Peyer's patch (tissue), 4 donors: ENCODE results near the gene ILKAP. TPM values are rescaled to one million over a fixed set of nuclear protein-coding genes. Genes with fewer than 3 reads are reported as not detected.
A peak's percentile ranks its signal among the peaks of the same experiment; 100 is the strongest.

Source experiments
- DNase-seq, 3 donors: peaks; one replicate each; pipeline ENCODE4 v3.0.0-alpha.2; 2017 to 2019
- H3K27ac ChIP-seq, 4 donors: fragments of 200-600 bp; sonication (generic); one replicate each; pipeline ENCODE4 v1.5.1; 2016 to 2019
- H3K27me3 ChIP-seq, 2 donors: fragments of 200-600 bp; sonication (generic); one replicate each; pipeline ENCODE4 v1.5.1; 2019
- H3K36me3 ChIP-seq, 3 donors: fragments of 200-600 bp; sonication (generic); one replicate each; pipeline ENCODE4 v1.5.1; 2016 to 2019
- H3K4me1 ChIP-seq, 4 donors: fragments of 200-600 bp; sonication (generic); one replicate each; pipeline ENCODE4 v1.5.1; 2016 to 2019
- H3K4me3 ChIP-seq, 4 donors: fragments of 200-600 bp; sonication (generic); 1 replicate in 3 of 4; 2 replicates in 1 of 4; pipeline ENCODE4 v1.5.1; 2016 to 2019; ENCODE audit warnings: mild to moderate bottlenecking in 1 of 4
- H3K9me3 ChIP-seq, 4 donors: fragments of 200-600 bp; sonication (generic); one replicate each; pipeline ENCODE4 v1.5.1; 2016 to 2019; ENCODE audit warnings: mild to moderate bottlenecking in 1 of 4
- POLR2A ChIP-seq, 2 donors: fragments of 450-650 bp; IDR thresholded peaks; one replicate each; pipeline ENCODE4 v1.5.1; 2017; ENCODE audit warnings: antibody characterized with exemption in 2 of 2, mild to moderate bottlenecking in 2 of 2, moderate library complexity in 2 of 2
- total RNA-seq, 4 donors: library from RNA; depleted of rRNA; stranded (reverse); fragments of >200 nt; gene quantifications; one replicate each; pipeline ENCODE4 v1.1.0, GENCODE V29; 2016
- TF ChIP-seq, protein P1 (sequence below), 6 experiments: fragments of 450-650 bp in 4 of 6; fragments of 200-600 bp in 2 of 6; sonication (generic) in 1 of 6; IDR thresholded peaks; one replicate each; pipeline ENCODE4 v1.5.1; 2017 to 2019; ENCODE audit warnings: antibody characterized with exemption in 6 of 6, mild to moderate bottlenecking in 3 of 6, moderate library complexity in 1 of 6

ILKAP gene
- total RNA-seq, 4 donors from 2014 or later, result 35.7 to 52.4 (median 43.8) TPM

DNA sequence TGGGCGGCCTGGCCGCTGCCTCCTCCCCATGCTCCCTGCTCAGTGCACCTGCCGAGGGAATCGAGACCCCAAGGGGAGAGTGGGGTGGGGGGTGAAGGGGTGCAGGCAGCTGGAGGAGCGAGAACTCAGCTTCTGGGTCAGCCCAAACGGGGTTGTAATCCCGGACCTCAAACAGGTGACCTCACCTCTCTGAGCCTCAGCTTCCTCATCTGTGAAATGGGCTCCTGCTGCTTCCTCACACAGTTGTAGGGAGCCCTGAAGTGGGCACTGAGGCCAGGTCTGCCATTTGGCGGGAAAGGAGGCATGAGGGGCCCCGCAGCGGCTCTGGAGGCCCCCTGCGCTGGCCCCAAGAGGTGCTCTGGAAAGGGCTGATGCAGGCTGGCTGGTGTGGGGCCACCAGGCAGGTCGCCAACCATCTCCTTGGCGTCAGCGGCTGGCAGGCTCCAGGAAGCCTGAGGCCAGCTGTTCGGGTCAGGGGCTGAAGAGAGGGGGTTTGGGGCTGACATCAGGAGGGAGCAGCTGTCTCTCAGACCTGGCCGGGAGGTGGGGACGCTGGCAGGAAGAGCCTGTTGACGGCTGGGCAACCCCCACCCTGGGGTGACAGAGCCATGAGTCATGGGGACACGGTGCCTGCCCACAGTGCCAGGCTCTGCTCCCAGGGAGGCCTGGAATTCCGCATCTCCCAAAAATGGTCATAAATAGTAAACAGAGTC is 60.1 kb downstream of the ILKAP start:
- TF ChIP-seq POLR2A (IDR thresholded peaks at IDR 0.05), result no peak
- TF ChIP-seq, protein P1, sequence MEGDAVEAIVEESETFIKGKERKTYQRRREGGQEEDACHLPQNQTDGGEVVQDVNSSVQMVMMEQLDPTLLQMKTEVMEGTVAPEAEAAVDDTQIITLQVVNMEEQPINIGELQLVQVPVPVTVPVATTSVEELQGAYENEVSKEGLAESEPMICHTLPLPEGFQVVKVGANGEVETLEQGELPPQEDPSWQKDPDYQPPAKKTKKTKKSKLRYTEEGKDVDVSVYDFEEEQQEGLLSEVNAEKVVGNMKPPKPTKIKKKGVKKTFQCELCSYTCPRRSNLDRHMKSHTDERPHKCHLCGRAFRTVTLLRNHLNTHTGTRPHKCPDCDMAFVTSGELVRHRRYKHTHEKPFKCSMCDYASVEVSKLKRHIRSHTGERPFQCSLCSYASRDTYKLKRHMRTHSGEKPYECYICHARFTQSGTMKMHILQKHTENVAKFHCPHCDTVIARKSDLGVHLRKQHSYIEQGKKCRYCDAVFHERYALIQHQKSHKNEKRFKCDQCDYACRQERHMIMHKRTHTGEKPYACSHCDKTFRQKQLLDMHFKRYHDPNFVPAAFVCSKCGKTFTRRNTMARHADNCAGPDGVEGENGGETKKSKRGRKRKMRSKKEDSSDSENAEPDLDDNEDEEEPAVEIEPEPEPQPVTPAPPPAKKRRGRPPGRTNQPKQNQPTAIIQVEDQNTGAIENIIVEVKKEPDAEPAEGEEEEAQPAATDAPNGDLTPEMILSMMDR (IDR thresholded peaks at IDR 0.05), result no peak
- H3K27ac ChIP-seq, result peak overlapping the region in 1 of 4 donors; percentile 12

GRCh38 chr2:238142382-238143205 is 60.9 kb downstream of the ILKAP start:
- H3K27ac ChIP-seq, result peak overlapping the region in 2 of 4 donors; percentile 31 to 62
- peaks cover 8 to 28% (median 12%) of the 10 kb centered on the region in 4 donors for H3K4me1 ChIP-seq
- no peak for DNase-seq
- H3K9me3 ChIP-seq, result no peaks in the 10 kb centered on the region
- H3K4me3 ChIP-seq, result no peak overlapping the region
- H3K36me3 ChIP-seq, result no peaks in the 10 kb centered on the region
- no peak for TF ChIP-seq POLR2A (IDR thresholded peaks at IDR 0.05)
- TF ChIP-seq, protein P1 (IDR thresholded peaks at IDR 0.05), result peak in 2 of 6 experiments; percentile 13 to 17
- H3K27me3 ChIP-seq, result no peaks in the 10 kb centered on the region

More for the DNA sequence above, 60.1 kb downstream of the ILKAP start:
- no peaks in the 10 kb centered on the region for H3K36me3 ChIP-seq
- H3K4me1 ChIP-seq, result peaks cover 5 to 28% (median 11%) of the 10 kb centered on the region in 4 donors
- no peaks in the 10 kb centered on the region for H3K27me3 ChIP-seq
- H3K4me3 ChIP-seq, result no peak overlapping the region
- no peak for DNase-seq
- H3K9me3 ChIP-seq, result no peaks in the 10 kb centered on the region

DNA sequence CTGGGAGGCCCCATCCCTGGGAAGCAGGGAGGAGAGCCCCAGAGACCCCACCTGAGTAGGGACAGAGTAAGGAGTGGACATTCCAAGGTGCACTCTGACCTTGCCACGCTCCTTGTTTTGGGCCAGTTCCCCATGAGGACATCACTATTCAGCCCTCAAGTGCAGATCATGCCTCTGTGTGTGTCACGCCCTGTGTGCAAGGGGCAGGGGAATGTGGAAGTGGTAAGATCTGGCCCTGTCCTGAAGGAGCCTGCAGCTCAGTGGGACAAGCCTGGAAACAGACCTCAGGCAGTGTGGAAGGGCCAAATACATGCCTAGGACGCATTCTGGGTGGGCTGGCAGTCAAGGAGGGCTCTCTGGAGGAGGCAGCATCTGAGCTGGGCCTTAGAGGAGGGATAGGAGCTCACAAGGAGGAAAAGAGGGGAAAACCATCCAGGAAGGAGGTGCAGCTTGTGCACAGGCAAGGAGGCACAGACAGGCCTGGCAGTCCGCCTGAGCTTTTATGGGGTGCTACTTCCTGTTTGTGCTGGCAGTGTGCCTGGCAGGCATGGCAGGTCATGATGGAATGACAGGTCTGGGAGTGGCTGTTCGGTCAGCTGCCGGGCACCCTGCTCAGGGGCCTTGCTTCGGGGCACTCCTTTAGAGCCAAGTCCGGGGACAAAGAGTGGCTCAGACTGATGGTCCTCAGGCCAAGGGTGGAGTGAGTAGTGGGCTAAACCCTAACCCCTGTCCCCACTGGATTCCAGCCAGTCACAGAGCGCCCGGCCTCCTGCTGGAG is 61.8 kb downstream of the ILKAP start:
- Histone ChIP-seq H3K4me3 (no peak overlapping the region), H3K27ac (peak overlapping the region in 2 of 4 donors; percentile 31 to 62), H3K9me3 (no peaks in the 10 kb centered on the region), H3K36me3 (no peaks in the 10 kb centered on the region), H3K4me1 (peaks cover 8 to 28% (median 12%) of the 10 kb centered on the region in 4 donors), H3K27me3 (no peaks in the 10 kb centered on the region)
- peak in 2 of 3 donors; percentile 91 to 93 for DNase-seq
- TF ChIP-seq POLR2A (IDR thresholded peaks at IDR 0.05), result no peak
- TF ChIP-seq, protein P1 (IDR thresholded peaks at IDR 0.05), result no peak

DNA sequence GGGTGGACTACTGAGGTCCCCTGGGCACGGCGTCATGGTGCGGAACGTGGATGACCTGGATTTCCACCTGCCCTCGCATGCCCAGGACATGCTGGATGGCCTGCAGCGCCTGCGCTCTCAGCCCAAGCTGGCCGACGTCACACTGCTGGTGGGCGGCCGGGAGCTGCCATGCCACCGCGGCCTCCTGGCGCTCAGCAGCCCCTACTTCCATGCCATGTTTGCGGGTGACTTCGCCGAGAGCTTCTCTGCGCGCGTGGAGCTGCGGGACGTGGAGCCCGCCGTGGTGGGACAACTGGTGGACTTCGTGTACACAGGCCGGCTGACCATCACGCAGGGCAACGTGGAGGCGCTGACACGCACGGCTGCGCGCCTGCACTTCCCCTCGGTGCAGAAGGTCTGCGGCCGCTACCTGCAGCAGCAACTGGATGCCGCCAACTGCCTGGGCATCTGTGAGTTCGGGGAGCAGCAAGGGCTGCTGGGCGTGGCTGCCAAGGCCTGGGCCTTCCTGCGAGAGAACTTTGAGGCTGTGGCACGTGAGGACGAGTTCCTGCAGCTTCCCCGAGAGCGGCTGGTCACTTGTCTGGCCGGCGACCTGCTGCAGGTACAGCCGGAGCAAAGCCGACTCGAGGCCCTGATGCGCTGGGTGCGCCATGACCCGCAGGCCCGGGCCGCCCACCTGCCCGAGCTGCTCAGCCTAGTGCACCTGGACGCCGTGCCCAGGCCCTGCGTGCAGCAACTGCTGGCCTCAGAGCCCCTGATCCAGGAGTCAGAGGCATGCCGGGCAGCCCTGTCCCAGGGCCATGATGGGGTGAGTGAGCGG is 62.6 kb downstream of the ILKAP start:
- no peak for TF ChIP-seq POLR2A (IDR thresholded peaks at IDR 0.05)
- Histone ChIP-seq H3K4me3 (no peak overlapping the region), H3K27ac (peak overlapping the region in 1 of 4 donors; percentile 62), H3K27me3 (no peaks in the 10 kb centered on the region), H3K36me3 (no peaks in the 10 kb centered on the region), H3K4me1 (peaks cover 8 to 28% (median 12%) of the 10 kb centered on the region in 4 donors), H3K9me3 (no peaks in the 10 kb centered on the region)
- no peak for DNase-seq

GRCh38 chr2:238140040-238140439 is 63.5 kb downstream of the ILKAP start:
- no peaks in the 10 kb centered on the region for H3K9me3 ChIP-seq
- peaks cover 8 to 28% (median 12%) of the 10 kb centered on the region in 4 donors for H3K4me1 ChIP-seq
- DNase-seq, result no peak
- TF ChIP-seq POLR2A (IDR thresholded peaks at IDR 0.05), result no peak
- TF ChIP-seq, protein P1 (IDR thresholded peaks at IDR 0.05), result no peak
- H3K36me3 ChIP-seq, result no peaks in the 10 kb centered on the region
- H3K27me3 ChIP-seq, result no peaks in the 10 kb centered on the region
- H3K27ac ChIP-seq, result no peak overlapping the region
- no peak overlapping the region for H3K4me3 ChIP-seq
